GM23338 (cell line): ENCODE data around the gene DACT1.

ENCODE experiments used
- CREB1 ChIP-seq: fragments of 250-450 bp; sonication (Bioruptor Pico); IDR thresholded peaks from 2 replicates; pipeline ENCODE4 v1.5.0; 2020; ENCODE audit warnings: low read depth, mild to moderate bottlenecking, moderate library complexity
- EZH2 ChIP-seq: fragments of 200-600 bp; sonication (generic); IDR thresholded peaks from one replicate; pipeline ENCODE4 v1.8.0; 2017; ENCODE audit warnings: antibody characterized with exemption, mild to moderate bottlenecking, low read depth; ENCODE audit not compliant: unreplicated experiment
- EZH2phosphoT487 ChIP-seq: fragments of 200-600 bp; sonication (generic); IDR thresholded peaks from one replicate; pipeline ENCODE4 v1.8.1; 2018; ENCODE audit warnings: antibody characterized with exemption; ENCODE audit not compliant: unreplicated experiment
- POLR2AphosphoS5 ChIP-seq: IDR thresholded peaks from 2 replicates; pipeline ENCODE4 v1.6.1; 2016; ENCODE audit warnings: antibody characterized with exemption, low read depth
- STAT1 ChIP-seq: IDR thresholded peaks from one replicate; pipeline ENCODE4 v1.6.1; 2016; ENCODE audit warnings: antibody characterized with exemption; ENCODE audit not compliant: unreplicated experiment
- ZNF114 ChIP-seq: fragments of 250-450 bp; sonication (Bioruptor Pico); IDR thresholded peaks from 2 replicates; pipeline ENCODE4 v1.5.0; 2020; ENCODE audit warnings: mild to moderate bottlenecking, moderate library complexity
- ZNF331 ChIP-seq: fragments of 250-450 bp; sonication (Bioruptor Pico); IDR thresholded peaks from 2 replicates; pipeline ENCODE4 v1.5.0; 2020; ENCODE audit warnings: low read depth, mild to moderate bottlenecking, moderate library complexity
- TF ChIP-seq, protein P1 (sequence below), 2 experiments: fragments of 200-600 bp in 1 of 2; sonication (generic) in 1 of 2; conservative IDR thresholded peaks; 2 replicates each; pipeline versions ENCODE4 v1.5.1 to v1.6.1; 2016 to 2017; ENCODE audit warnings: antibody characterized with exemption in 2 of 2, low read depth in 2 of 2, mild to moderate bottlenecking in 2 of 2, moderate library complexity in 1 of 2
- TF ChIP-seq, protein P2 (sequence below): IDR thresholded peaks from one replicate; pipeline ENCODE4 v1.6.1; 2018; ENCODE audit warnings: antibody characterized with exemption; ENCODE audit not compliant: unreplicated experiment

DNA sequence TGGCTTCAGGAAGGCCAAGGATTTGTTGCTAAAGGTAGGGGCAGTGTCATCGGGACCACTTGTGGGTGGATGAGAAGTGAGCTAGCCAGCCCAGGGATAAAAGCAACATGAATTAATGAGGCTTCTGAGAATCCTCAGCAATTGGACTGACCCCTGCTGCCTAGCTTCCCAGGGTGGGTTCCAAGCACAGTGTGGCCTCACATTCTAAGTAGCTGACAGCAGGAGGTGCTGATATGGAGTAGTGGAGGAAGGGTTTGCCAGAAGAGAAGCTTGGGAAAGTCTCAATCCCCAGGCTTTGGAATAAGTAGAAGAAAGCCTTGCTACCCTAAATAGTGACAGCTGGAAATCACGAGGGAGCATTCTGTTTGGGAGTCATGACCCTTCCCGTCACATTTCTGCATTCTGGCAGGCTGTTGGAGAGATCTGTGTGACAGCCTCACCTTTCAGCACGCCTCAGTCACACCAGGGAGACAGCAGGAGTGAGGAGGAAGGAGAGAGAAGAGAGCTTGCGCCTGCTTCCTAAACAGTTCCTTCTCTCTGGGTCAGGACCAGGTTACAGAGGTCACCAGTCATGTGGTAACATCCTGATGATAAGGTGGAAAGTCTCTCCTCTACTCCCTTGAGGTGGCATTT is 31.2 kb downstream of the DACT1 start:
- TF ChIP-seq, protein P1, sequence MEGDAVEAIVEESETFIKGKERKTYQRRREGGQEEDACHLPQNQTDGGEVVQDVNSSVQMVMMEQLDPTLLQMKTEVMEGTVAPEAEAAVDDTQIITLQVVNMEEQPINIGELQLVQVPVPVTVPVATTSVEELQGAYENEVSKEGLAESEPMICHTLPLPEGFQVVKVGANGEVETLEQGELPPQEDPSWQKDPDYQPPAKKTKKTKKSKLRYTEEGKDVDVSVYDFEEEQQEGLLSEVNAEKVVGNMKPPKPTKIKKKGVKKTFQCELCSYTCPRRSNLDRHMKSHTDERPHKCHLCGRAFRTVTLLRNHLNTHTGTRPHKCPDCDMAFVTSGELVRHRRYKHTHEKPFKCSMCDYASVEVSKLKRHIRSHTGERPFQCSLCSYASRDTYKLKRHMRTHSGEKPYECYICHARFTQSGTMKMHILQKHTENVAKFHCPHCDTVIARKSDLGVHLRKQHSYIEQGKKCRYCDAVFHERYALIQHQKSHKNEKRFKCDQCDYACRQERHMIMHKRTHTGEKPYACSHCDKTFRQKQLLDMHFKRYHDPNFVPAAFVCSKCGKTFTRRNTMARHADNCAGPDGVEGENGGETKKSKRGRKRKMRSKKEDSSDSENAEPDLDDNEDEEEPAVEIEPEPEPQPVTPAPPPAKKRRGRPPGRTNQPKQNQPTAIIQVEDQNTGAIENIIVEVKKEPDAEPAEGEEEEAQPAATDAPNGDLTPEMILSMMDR (conservative IDR thresholded peaks at IDR 0.05; ENCODE audit: low read depth in 2 of 2): 0 out of 4 replicates have a peak, but pooled peaks of 1 of the 2 experiments have one; percentile 11
- no peak for TF ChIP-seq POLR2AphosphoS5
- no peak for TF ChIP-seq EZH2
- TF ChIP-seq ZNF114: no peak
- TF ChIP-seq EZH2phosphoT487: no peak
- TF ChIP-seq, protein P2, sequence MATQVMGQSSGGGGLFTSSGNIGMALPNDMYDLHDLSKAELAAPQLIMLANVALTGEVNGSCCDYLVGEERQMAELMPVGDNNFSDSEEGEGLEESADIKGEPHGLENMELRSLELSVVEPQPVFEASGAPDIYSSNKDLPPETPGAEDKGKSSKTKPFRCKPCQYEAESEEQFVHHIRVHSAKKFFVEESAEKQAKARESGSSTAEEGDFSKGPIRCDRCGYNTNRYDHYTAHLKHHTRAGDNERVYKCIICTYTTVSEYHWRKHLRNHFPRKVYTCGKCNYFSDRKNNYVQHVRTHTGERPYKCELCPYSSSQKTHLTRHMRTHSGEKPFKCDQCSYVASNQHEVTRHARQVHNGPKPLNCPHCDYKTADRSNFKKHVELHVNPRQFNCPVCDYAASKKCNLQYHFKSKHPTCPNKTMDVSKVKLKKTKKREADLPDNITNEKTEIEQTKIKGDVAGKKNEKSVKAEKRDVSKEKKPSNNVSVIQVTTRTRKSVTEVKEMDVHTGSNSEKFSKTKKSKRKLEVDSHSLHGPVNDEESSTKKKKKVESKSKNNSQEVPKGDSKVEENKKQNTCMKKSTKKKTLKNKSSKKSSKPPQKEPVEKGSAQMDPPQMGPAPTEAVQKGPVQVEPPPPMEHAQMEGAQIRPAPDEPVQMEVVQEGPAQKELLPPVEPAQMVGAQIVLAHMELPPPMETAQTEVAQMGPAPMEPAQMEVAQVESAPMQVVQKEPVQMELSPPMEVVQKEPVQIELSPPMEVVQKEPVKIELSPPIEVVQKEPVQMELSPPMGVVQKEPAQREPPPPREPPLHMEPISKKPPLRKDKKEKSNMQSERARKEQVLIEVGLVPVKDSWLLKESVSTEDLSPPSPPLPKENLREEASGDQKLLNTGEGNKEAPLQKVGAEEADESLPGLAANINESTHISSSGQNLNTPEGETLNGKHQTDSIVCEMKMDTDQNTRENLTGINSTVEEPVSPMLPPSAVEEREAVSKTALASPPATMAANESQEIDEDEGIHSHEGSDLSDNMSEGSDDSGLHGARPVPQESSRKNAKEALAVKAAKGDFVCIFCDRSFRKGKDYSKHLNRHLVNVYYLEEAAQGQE: no peak
- TF ChIP-seq STAT1: no peak
- TF ChIP-seq ZNF331 (CRISPR knock-in tag): no peak
- TF ChIP-seq CREB1: no peak
